GM21717 (cell line): ENCODE results near the gene CD164.
"Not testable (repeated sequence)": the region's sequence is repeated elsewhere in the genome, so short reads cannot be mapped to it uniquely, and the experiment has no call there.

Experiments
- ATAC-seq: cut with Tn5 transposase; IDR thresholded peaks from one replicate; pipeline ENCODE4 v1.9.1; 2021; ENCODE audit warnings: mild to moderate bottlenecking, moderate library complexity; ENCODE audit not compliant: unreplicated experiment

The CD164 gene

GRCh38 chr6:109344226-109344625, 38.0 kb downstream of the CD164 start:
- no peak for ATAC-seq

- no peak for ATAC-seq
Observed at GRCh38 chr6:109343518-109343917, 38.7 kb downstream of the CD164 start.

GRCh38 chr6:109342911-109343310, 39.4 kb downstream of the CD164 start:
- ATAC-seq = no peak

- no peak for ATAC-seq
Observed at GRCh38 chr6:109342506-109342905, 39.8 kb downstream of the CD164 start.

GRCh38 chr6:109340811-109341210, 41.5 kb downstream of the CD164 start:
- no peak for ATAC-seq

- ATAC-seq = no peak
Observed at GRCh38 chr6:109339906-109340678, 42.2 kb downstream of the CD164 start.

- ATAC-seq = no peak
Observed at GRCh38 chr6:109336221-109336961, 45.9 kb downstream of the CD164 start.

GRCh38 chr6:109333870-109334269, 48.4 kb downstream of the CD164 start:
- not testable (repeated sequence) for ATAC-seq

GRCh38 chr6:109332748-109333147, 49.5 kb downstream of the CD164 start:
- no peak for ATAC-seq

GRCh38 chr6:109331081-109331480, 51.2 kb downstream of the CD164 start:
- no peak for ATAC-seq

GRCh38 chr6:109330263-109330662, 52.0 kb downstream of the CD164 start:
- ATAC-seq = no peak

GRCh38 chr6:109328629-109329028, 53.6 kb downstream of the CD164 start:
- ATAC-seq = no peak

GRCh38 chr6:109327959-109328358, 54.3 kb downstream of the CD164 start:
- no peak for ATAC-seq

GRCh38 chr6:109327491-109327890, 54.8 kb downstream of the CD164 start:
- ATAC-seq = no peak

GRCh38 chr6:109326351-109326750, 55.9 kb downstream of the CD164 start:
- no peak for ATAC-seq

- ATAC-seq = no peak
Observed at GRCh38 chr6:109325400-109325801, 56.9 kb downstream of the CD164 start.

GRCh38 chr6:109323241-109323640, 59.0 kb downstream of the CD164 start:
- ATAC-seq = no peak

- ATAC-seq = no peak
Observed at GRCh38 chr6:109322825-109323224, 59.4 kb downstream of the CD164 start.

- no peak for ATAC-seq
Observed at GRCh38 chr6:109321752-109322151, 60.5 kb downstream of the CD164 start.

- no peak for ATAC-seq
Observed at GRCh38 chr6:109320072-109320471, 62.2 kb downstream of the CD164 start.

- ATAC-seq = no peak
Observed at GRCh38 chr6:109318328-109318876, 63.9 kb downstream of the CD164 start.

GRCh38 chr6:109316909-109317308, 65.4 kb downstream of the CD164 start:
- ATAC-seq = no peak
